ENCODE results near the gene LIM2.
A peak's percentile ranks its signal among the peaks of the same experiment; 100 is the strongest.
"Not testable (repeated sequence)": the region's sequence is repeated elsewhere in the genome, so short reads cannot be mapped to it uniquely, and the experiment has no call there.

Gene LIM2, protein sequence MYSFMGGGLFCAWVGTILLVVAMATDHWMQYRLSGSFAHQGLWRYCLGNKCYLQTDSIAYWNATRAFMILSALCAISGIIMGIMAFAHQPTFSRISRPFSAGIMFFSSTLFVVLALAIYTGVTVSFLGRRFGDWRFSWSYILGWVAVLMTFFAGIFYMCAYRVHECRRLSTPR

GRCh38 chr19:51387924-51388389 lies at the start of gene LIM2:
TSS of gene LIM2 (minus strand) at chr19:51387974. CDS start at chr19:51387443, 531 bp downstream.
- H3K27ac ChIP-seq (ENCODE audit: low read depth in 2 of 2, low read length in 2 of 2), result no peak within 1 kb of the TSS
- H3K4me1 ChIP-seq (ENCODE audit: control insufficient read depth in 2 of 2, insufficient read depth in 2 of 2, low read length in 2 of 2), result no peaks in the 10 kb centered on the region
- H3K9me3 ChIP-seq (ENCODE audit: control insufficient read depth in 2 of 2, low read length in 2 of 2), result no peaks in the 10 kb centered on the region
- H3K36me3 ChIP-seq (ENCODE audit: control insufficient read depth in 2 of 2, insufficient read depth in 2 of 2, low read length in 2 of 2), result no peaks in the 10 kb centered on the region
- no peak within 1 kb of the TSS for H3K9ac ChIP-seq (ENCODE audit: low read depth in 1 of 2, low read length in 2 of 2)
- H3K4me3 ChIP-seq (ENCODE audit: low read length in 2 of 2), result no peak within 1 kb of the TSS
- peaks cover 0 to 2% of the 10 kb centered on the region in 2 donors for H3K27me3 ChIP-seq (ENCODE audit: control insufficient read depth in 2 of 2, insufficient read depth in 2 of 2, low read length in 2 of 2)

- peaks cover 0 to 5% of the 10 kb centered on the region in 2 donors for H3K27me3 ChIP-seq (ENCODE audit: control insufficient read depth in 2 of 2, insufficient read depth in 2 of 2, low read length in 2 of 2)
- H3K9ac ChIP-seq (ENCODE audit: low read depth in 1 of 2, low read length in 2 of 2), result no peak overlapping the region
- no peaks in the 10 kb centered on the region for H3K36me3 ChIP-seq (ENCODE audit: control insufficient read depth in 2 of 2, insufficient read depth in 2 of 2, low read length in 2 of 2)
- no peaks in the 10 kb centered on the region for H3K4me1 ChIP-seq (ENCODE audit: control insufficient read depth in 2 of 2, insufficient read depth in 2 of 2, low read length in 2 of 2)
- no peaks in the 10 kb centered on the region for H3K9me3 ChIP-seq (ENCODE audit: control insufficient read depth in 2 of 2, low read length in 2 of 2)
- no peak overlapping the region for H3K27ac ChIP-seq (ENCODE audit: low read depth in 2 of 2, low read length in 2 of 2)
- H3K4me3 ChIP-seq (ENCODE audit: low read length in 2 of 2), result no peak overlapping the region
Observed at GRCh38 chr19:51434456-51434855, 46.7 kb upstream of the LIM2 start.

DNA sequence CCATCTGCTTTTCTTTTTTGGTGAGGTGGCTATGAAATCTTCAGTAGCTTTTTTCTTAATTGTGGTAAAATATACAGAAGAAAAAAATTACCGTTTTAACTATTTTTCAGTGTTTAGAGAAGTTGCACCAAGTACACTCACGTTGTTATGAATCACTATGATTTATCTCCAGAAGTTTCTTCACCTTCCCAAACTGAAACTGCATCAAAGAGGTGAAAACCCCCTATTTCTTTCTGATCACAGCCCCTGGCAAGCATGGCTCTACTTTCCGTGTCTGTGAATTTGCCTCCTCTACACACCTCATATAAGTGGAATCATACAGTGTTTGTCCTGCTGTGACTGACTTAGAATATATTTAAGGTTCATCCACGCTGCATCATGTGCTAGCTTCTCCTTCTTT lies 45.3 kb upstream of the LIM2 start:
- Histone ChIP-seq H3K36me3 (ENCODE audit: control insufficient read depth in 2 of 2, insufficient read depth in 2 of 2, low read length in 2 of 2) (no peaks in the 10 kb centered on the region), H3K4me3 (ENCODE audit: low read length in 2 of 2) (no peak overlapping the region), H3K4me1 (ENCODE audit: control insufficient read depth in 2 of 2, insufficient read depth in 2 of 2, low read length in 2 of 2) (no peaks in the 10 kb centered on the region), H3K9ac (ENCODE audit: low read depth in 1 of 2, low read length in 2 of 2) (no peak overlapping the region), H3K27me3 (ENCODE audit: control insufficient read depth in 2 of 2, insufficient read depth in 2 of 2, low read length in 2 of 2) (no peaks in the 10 kb centered on the region), H3K27ac (ENCODE audit: low read depth in 2 of 2, low read length in 2 of 2) (no peak overlapping the region), H3K9me3 (ENCODE audit: control insufficient read depth in 2 of 2, low read length in 2 of 2) (no peaks in the 10 kb centered on the region)

- no peaks in the 10 kb centered on the region for H3K4me1 ChIP-seq (ENCODE audit: control insufficient read depth in 2 of 2, insufficient read depth in 2 of 2, low read length in 2 of 2)
- no peaks in the 10 kb centered on the region for H3K27me3 ChIP-seq (ENCODE audit: control insufficient read depth in 2 of 2, insufficient read depth in 2 of 2, low read length in 2 of 2)
- no peaks in the 10 kb centered on the region for H3K9me3 ChIP-seq (ENCODE audit: control insufficient read depth in 2 of 2, low read length in 2 of 2)
- no peak overlapping the region for H3K9ac ChIP-seq (ENCODE audit: low read depth in 1 of 2, low read length in 2 of 2)
- H3K36me3 ChIP-seq (ENCODE audit: control insufficient read depth in 2 of 2, insufficient read depth in 2 of 2, low read length in 2 of 2), result no peaks in the 10 kb centered on the region
- H3K4me3 ChIP-seq (ENCODE audit: low read length in 2 of 2), result no peak overlapping the region
- H3K27ac ChIP-seq (ENCODE audit: low read depth in 2 of 2, low read length in 2 of 2), result no peak overlapping the region
Observed at GRCh38 chr19:51431124-51431523, 43.4 kb upstream of the LIM2 start.

- Histone ChIP-seq H3K4me1 (ENCODE audit: control insufficient read depth in 2 of 2, insufficient read depth in 2 of 2, low read length in 2 of 2) (no peaks in the 10 kb centered on the region), H3K27ac (ENCODE audit: low read depth in 2 of 2, low read length in 2 of 2) (no peak overlapping the region), H3K36me3 (ENCODE audit: control insufficient read depth in 2 of 2, insufficient read depth in 2 of 2, low read length in 2 of 2) (no peaks in the 10 kb centered on the region), H3K9me3 (ENCODE audit: control insufficient read depth in 2 of 2, low read length in 2 of 2) (no peaks in the 10 kb centered on the region), H3K4me3 (ENCODE audit: low read length in 2 of 2) (no peak overlapping the region), H3K27me3 (ENCODE audit: control insufficient read depth in 2 of 2, insufficient read depth in 2 of 2, low read length in 2 of 2) (no peaks in the 10 kb centered on the region), H3K9ac (ENCODE audit: low read depth in 1 of 2, low read length in 2 of 2) (no peak overlapping the region)
Observed at GRCh38 chr19:51430221-51430620, 42.4 kb upstream of the LIM2 start.

DNA sequence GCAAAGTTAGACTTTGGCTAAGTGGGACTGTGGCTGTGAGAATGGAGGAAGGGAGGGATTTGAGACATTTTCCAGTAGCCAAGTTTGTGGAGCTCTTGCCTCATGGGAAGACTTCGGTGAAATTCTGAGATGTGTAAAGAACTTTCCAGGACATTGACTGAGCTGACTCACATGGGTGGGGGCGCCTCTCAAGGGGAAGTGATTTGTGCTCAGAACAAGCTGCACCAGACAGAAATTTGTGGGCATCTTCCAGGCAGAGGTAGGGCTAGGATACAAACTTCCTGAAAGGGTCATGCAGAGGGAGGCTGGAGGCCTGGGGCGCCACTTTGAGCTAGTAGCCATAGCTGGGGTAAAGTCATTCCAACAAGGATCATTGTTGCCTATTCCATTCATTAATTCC lies 39.4 kb upstream of the LIM2 start:
- H3K9me3 ChIP-seq (ENCODE audit: control insufficient read depth in 2 of 2, low read length in 2 of 2), result no peaks in the 10 kb centered on the region

DNA sequence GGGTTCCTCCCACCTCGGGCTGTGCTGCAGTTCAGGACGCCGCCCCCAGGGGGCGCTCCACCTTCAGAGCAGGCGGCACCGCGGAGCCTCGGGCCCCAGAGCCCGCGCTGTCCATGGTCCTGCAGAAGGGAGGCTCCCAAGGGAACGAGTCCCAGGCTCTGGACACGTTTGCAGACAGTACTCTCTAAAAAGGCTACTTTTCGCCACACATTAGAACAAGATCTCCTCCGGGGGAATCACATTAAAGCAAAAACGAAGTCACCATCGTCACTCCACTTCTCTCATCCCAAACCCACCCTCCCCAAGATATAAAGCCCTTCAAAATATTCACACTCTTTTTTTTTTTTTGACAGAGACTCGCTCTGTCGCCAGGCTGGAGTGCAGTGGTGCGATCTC lies 34.3 kb upstream of the LIM2 start:
- H3K27ac ChIP-seq (ENCODE audit: low read depth in 2 of 2, low read length in 2 of 2), result no peak overlapping the region
- H3K4me3 ChIP-seq (ENCODE audit: low read length in 2 of 2), result no peak overlapping the region
- no peaks in the 10 kb centered on the region for H3K36me3 ChIP-seq (ENCODE audit: control insufficient read depth in 2 of 2, insufficient read depth in 2 of 2, low read length in 2 of 2)
- no peaks in the 10 kb centered on the region for H3K27me3 ChIP-seq (ENCODE audit: control insufficient read depth in 2 of 2, insufficient read depth in 2 of 2, low read length in 2 of 2)
- H3K9ac ChIP-seq (ENCODE audit: low read depth in 1 of 2, low read length in 2 of 2), result no peak overlapping the region
- H3K9me3 ChIP-seq (ENCODE audit: control insufficient read depth in 2 of 2, low read length in 2 of 2), result no peaks in the 10 kb centered on the region
- no peaks in the 10 kb centered on the region for H3K4me1 ChIP-seq (ENCODE audit: control insufficient read depth in 2 of 2, insufficient read depth in 2 of 2, low read length in 2 of 2)

More for the DNA sequence above, 39.4 kb upstream of the LIM2 start:
- no peaks in the 10 kb centered on the region for H3K36me3 ChIP-seq (ENCODE audit: control insufficient read depth in 2 of 2, insufficient read depth in 2 of 2, low read length in 2 of 2)
- no peak overlapping the region for H3K4me3 ChIP-seq (ENCODE audit: low read length in 2 of 2)
- H3K4me1 ChIP-seq (ENCODE audit: control insufficient read depth in 2 of 2, insufficient read depth in 2 of 2, low read length in 2 of 2), result no peaks in the 10 kb centered on the region
- no peak overlapping the region for H3K9ac ChIP-seq (ENCODE audit: low read depth in 1 of 2, low read length in 2 of 2)
- H3K27ac ChIP-seq (ENCODE audit: low read depth in 2 of 2, low read length in 2 of 2), result no peak overlapping the region
- no peaks in the 10 kb centered on the region for H3K27me3 ChIP-seq (ENCODE audit: control insufficient read depth in 2 of 2, insufficient read depth in 2 of 2, low read length in 2 of 2)

DNA sequence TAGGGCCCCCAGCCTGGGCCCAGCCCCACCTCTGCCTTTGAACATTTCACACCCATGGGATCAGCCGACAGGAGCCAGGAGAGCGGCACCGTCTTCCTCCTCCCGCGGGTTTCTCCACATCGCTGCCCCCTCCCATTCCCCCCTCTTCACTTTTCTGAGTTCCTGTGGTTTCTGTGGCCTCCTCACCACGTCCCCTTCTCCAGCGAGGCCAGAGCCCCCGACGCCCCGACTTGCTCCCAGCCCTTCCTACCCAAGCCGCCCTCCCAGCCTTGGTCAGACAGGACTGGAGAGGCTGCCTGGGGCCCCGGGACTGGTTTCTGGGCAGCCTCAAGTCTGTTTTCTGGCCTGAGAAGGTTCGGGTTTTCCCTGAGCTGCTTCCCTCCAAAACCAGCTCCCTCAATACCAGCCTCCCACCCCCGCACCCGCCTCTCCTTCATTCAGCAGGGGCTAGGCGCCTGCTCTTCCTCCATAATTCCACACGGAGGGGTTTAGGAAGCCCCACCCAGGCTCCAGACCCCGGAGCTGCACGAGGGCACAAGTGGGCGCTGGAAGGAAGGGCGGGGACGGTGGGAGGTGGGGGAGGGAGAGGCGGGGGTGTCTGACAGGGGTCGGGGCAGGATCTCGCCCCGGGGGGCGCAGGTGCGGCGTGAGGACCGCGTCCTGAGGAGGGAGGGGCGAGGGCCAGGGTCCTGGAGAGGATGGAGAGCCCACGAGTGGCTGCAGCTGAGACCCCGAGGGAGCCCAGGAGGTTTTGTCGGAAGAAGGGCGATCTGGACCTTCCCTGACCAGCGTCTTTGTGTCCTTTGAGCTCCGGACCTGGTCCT lies 33.7 kb upstream of the LIM2 start:
- Histone ChIP-seq H3K4me1 (ENCODE audit: control insufficient read depth in 2 of 2, insufficient read depth in 2 of 2, low read length in 2 of 2) (no peaks in the 10 kb centered on the region), H3K27ac (ENCODE audit: low read depth in 2 of 2, low read length in 2 of 2) (no peak overlapping the region), H3K9ac (ENCODE audit: low read depth in 1 of 2, low read length in 2 of 2) (no peak overlapping the region), H3K9me3 (ENCODE audit: control insufficient read depth in 2 of 2, low read length in 2 of 2) (no peaks in the 10 kb centered on the region), H3K27me3 (ENCODE audit: control insufficient read depth in 2 of 2, insufficient read depth in 2 of 2, low read length in 2 of 2) (no peaks in the 10 kb centered on the region), H3K36me3 (ENCODE audit: control insufficient read depth in 2 of 2, insufficient read depth in 2 of 2, low read length in 2 of 2) (no peaks in the 10 kb centered on the region), H3K4me3 (ENCODE audit: low read length in 2 of 2) (no peak overlapping the region)

DNA sequence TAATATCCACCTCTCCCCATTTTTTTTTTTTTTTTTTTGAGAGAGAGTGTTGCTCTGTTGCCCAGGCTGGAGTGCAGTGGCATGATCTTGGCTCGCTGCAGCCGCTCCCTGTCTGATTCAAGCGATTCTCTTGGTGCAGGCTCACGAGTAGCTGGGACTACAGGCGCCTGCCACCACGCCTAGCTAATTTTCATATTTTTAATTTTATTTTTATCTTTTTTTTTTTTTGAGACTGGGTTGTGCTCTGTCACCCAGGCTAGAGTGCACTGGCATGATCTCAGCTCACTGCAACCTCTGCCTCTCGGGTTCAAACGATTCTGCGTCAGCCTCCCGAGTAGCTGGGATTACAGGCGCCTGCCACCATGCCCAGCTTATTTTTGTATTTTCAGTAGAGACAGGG lies 32.7 kb upstream of the LIM2 start:
- not testable (repeated sequence) for H3K27me3 ChIP-seq (ENCODE audit: control insufficient read depth in 2 of 2, insufficient read depth in 2 of 2, low read length in 2 of 2); H3K27ac ChIP-seq (ENCODE audit: low read depth in 2 of 2, low read length in 2 of 2); H3K9ac ChIP-seq (ENCODE audit: low read depth in 1 of 2, low read length in 2 of 2); H3K4me1 ChIP-seq (ENCODE audit: control insufficient read depth in 2 of 2, insufficient read depth in 2 of 2, low read length in 2 of 2); H3K9me3 ChIP-seq (ENCODE audit: control insufficient read depth in 2 of 2, low read length in 2 of 2); H3K4me3 ChIP-seq (ENCODE audit: low read length in 2 of 2); H3K36me3 ChIP-seq (ENCODE audit: control insufficient read depth in 2 of 2, insufficient read depth in 2 of 2, low read length in 2 of 2)

GRCh38 chr19:51418707-51419106 lies 30.9 kb upstream of the LIM2 start:
- Histone ChIP-seq H3K4me3 (ENCODE audit: low read length in 2 of 2) (no peak overlapping the region), H3K27ac (ENCODE audit: low read depth in 2 of 2, low read length in 2 of 2) (peak overlapping the region in 1 of 2 donors; percentile 32), H3K9me3 (ENCODE audit: control insufficient read depth in 2 of 2, low read length in 2 of 2) (no peaks in the 10 kb centered on the region), H3K4me1 (ENCODE audit: control insufficient read depth in 2 of 2, insufficient read depth in 2 of 2, low read length in 2 of 2) (no peaks in the 10 kb centered on the region), H3K9ac (ENCODE audit: low read depth in 1 of 2, low read length in 2 of 2) (no peak overlapping the region), H3K36me3 (ENCODE audit: control insufficient read depth in 2 of 2, insufficient read depth in 2 of 2, low read length in 2 of 2) (no peaks in the 10 kb centered on the region), H3K27me3 (ENCODE audit: control insufficient read depth in 2 of 2, insufficient read depth in 2 of 2, low read length in 2 of 2) (no peaks in the 10 kb centered on the region)
